H1 (cell line): Measurements from ENCODE around the gene PFN4. TPM values are rescaled to one million over a fixed set of nuclear protein-coding genes. Genes with fewer than 3 reads are reported as not detected.
"Not testable (repeated sequence)": the region's sequence is repeated elsewhere in the genome, so short reads cannot be mapped to it uniquely, and the experiment has no call there.

ENCODE experiments used
- CTCF ChIA-PET: fragments of 300-600 bp; sonication (Branson Sonifier 250); formaldehyde crosslinking; loops from one replicate; lab custom pipeline; 2021; ENCODE audit not compliant: partially characterized antibody; lab: Charles Lee
- POLR2A ChIA-PET: fragments of 300-600 bp; sonication (Branson Sonifier 250); formaldehyde crosslinking; loops from one replicate; lab custom pipeline; 2021; ENCODE audit warnings: inconsistent platforms; ENCODE audit not compliant: partially characterized antibody; lab: Charles Lee
- DNase-seq, 2 experiments: peaks; one replicate each; pipeline versions ENCODE4 v3.0.0 to v3.0.0-alpha.2; 2010 to 2022; ENCODE audit warnings: low spot score in 2 of 2, low read depth in 1 of 2, mixed read lengths in 1 of 2
- FAIRE-seq: peaks from 2 replicates; lab custom pipeline; 2011; peaks lifted over from hg19 to GRCh38; lab: Jason Lieb, UNC
- H2AFZ ChIP-seq: 2 replicates; pipeline ENCODE4 v1.8.1; 2012; ENCODE audit warnings: low read length, inconsistent platforms
- H2AK5ac ChIP-seq: 2 replicates; pipeline ENCODE4 v1.6.1; 2013; ENCODE audit warnings: low read depth, low read length
- H2BK120ac ChIP-seq: replicated peaks from 2 replicates; pipeline ENCODE3; 2013; ENCODE audit warnings: low read depth, low read length, inconsistent platforms
- H2BK12ac ChIP-seq: 2 replicates; pipeline ENCODE4 v1.6.1; 2013; ENCODE audit warnings: low read depth, low read length
- H2BK15ac ChIP-seq: 2 replicates; pipeline ENCODE4 v1.6.1; 2013; ENCODE audit warnings: low read length
- H2BK20ac ChIP-seq: 2 replicates; pipeline ENCODE4 v1.6.1; 2013; ENCODE audit warnings: low read length
- H2BK5ac ChIP-seq: 2 replicates; pipeline ENCODE4 v1.6.1; 2013; ENCODE audit warnings: low read depth, low read length
- H3K14ac ChIP-seq: 2 replicates; pipeline ENCODE4 v1.6.1; 2013; ENCODE audit warnings: inconsistent platforms; ENCODE audit not compliant: insufficient read length
- H3K18ac ChIP-seq: 2 replicates; pipeline ENCODE4 v1.6.1; 2013; ENCODE audit warnings: low read length; ENCODE audit errors: extremely low read depth
- H3K23ac ChIP-seq: 2 replicates; pipeline ENCODE4 v1.6.1; 2013; ENCODE audit warnings: inconsistent platforms; ENCODE audit not compliant: insufficient read length
- H3K23me2 ChIP-seq: 2 replicates; pipeline ENCODE4 v1.6.1; 2013; ENCODE audit warnings: low read depth, low read length
- H3K27ac ChIP-seq: 2 replicates; pipeline ENCODE4 v1.6.1; 2011; ENCODE audit warnings: low read depth, low read length, inconsistent platforms
- H3K27me3 ChIP-seq, 4 experiments: replicated peaks in 1 of 4; 1 replicate in 1 of 4; 2 replicates in 3 of 4; pipeline versions ENCODE4 v1.6.1 to v1.8.1; 2011 to 2013; ENCODE audit warnings: low read length in 3 of 4, mild to moderate bottlenecking in 3 of 4, inconsistent platforms in 2 of 4, mixed read lengths in 2 of 4, moderate library complexity in 1 of 4; ENCODE audit not compliant: control insufficient read depth in 3 of 4, insufficient read depth in 3 of 4; ENCODE audit errors: extremely low read depth in 1 of 4
- H3K36me3 ChIP-seq, 4 experiments: 2 replicates each; pipeline versions ENCODE4 v1.6.1 to v1.8.1; 2011 to 2013; ENCODE audit warnings: mild to moderate bottlenecking in 4 of 4, low read length in 3 of 4, moderate library complexity in 2 of 4, control low read depth in 1 of 4, inconsistent platforms in 1 of 4; ENCODE audit not compliant: insufficient read depth in 4 of 4, control insufficient read depth in 2 of 4
- H3K4ac ChIP-seq: replicated peaks from 2 replicates; pipeline ENCODE3; 2013; ENCODE audit warnings: low read length, low read depth, mixed read lengths, inconsistent platforms; ENCODE audit not compliant: insufficient read length
- H3K4me1 ChIP-seq, 4 experiments: replicated peaks in 1 of 4; 1 replicate in 1 of 4; 2 replicates in 3 of 4; pipeline versions ENCODE4 v1.6.1 to v1.8.1; 2011 to 2013; ENCODE audit warnings: low read length in 3 of 4, inconsistent platforms in 2 of 4, mixed read lengths in 1 of 4; ENCODE audit not compliant: insufficient read depth in 4 of 4, control insufficient read depth in 3 of 4
- H3K4me2 ChIP-seq, 2 experiments: 2 replicates each; pipeline versions ENCODE4 v1.6.1 to v1.8.1; 2011 to 2013; ENCODE audit warnings: low read depth in 2 of 2, low read length in 2 of 2, control low read depth in 1 of 2, inconsistent platforms in 1 of 2, mild to moderate bottlenecking in 1 of 2; ENCODE audit not compliant: insufficient read depth in 1 of 2
- H3K4me3 ChIP-seq, 4 experiments: fragments of 200-600, 300-600 bp in 1 of 4; sonication (generic), shearing (Covaris generic), sonication (Bioruptor Twin) in 1 of 4; 2 replicates each; pipeline versions ENCODE4 v1.5.1 to v1.8.1; 2011 to 2016; ENCODE audit warnings: low read length in 4 of 4, low read depth in 3 of 4, control low read depth in 2 of 4, inconsistent platforms in 2 of 4, mild to moderate bottlenecking in 2 of 4, mixed read lengths in 1 of 4, moderate library complexity in 1 of 4; ENCODE audit not compliant: insufficient read depth in 2 of 4; ENCODE audit errors: extremely low read depth in 1 of 4
- H3K56ac ChIP-seq: replicated peaks from 2 replicates; pipeline ENCODE3; 2013; ENCODE audit warnings: low read depth, mild to moderate bottlenecking, mixed read lengths, low read length, inconsistent platforms; ENCODE audit not compliant: insufficient read length
- H3K79me1 ChIP-seq: 2 replicates; pipeline ENCODE4 v1.6.1; 2013; ENCODE audit warnings: low read depth, low read length, control low read depth
- H3K79me2 ChIP-seq, 2 experiments: 2 replicates each; pipeline versions ENCODE4 v1.6.1 to v1.8.1; 2012 to 2013; ENCODE audit warnings: low read length in 2 of 2, mild to moderate bottlenecking in 2 of 2, inconsistent platforms in 1 of 2; ENCODE audit not compliant: insufficient read depth in 2 of 2, control insufficient read depth in 1 of 2
- H3K9ac ChIP-seq, 4 experiments: replicated peaks in 1 of 4; 1 replicate in 1 of 4; 2 replicates in 3 of 4; pipeline versions ENCODE4 v1.6.1 to v1.8.1; 2011 to 2013; ENCODE audit warnings: low read depth in 3 of 4, low read length in 3 of 4, control low read depth in 2 of 4, mild to moderate bottlenecking in 2 of 4, moderate library complexity in 2 of 4, inconsistent platforms in 1 of 4; ENCODE audit errors: extremely low read depth in 1 of 4
- H3K9me3 ChIP-seq, 2 experiments: 2 replicates each; pipeline versions ENCODE4 v1.6.1 to v1.8.1; 2012 to 2013; ENCODE audit warnings: mild to moderate bottlenecking in 2 of 2, moderate library complexity in 2 of 2, control low read depth in 1 of 2, inconsistent platforms in 1 of 2, low read depth in 1 of 2, low read length in 1 of 2, mixed read lengths in 1 of 2; ENCODE audit not compliant: insufficient read depth in 2 of 2
- H4K20me1 ChIP-seq, 2 experiments: replicated peaks in 1 of 2; 2 replicates each; pipeline versions ENCODE3 to v1.8.1; 2011 to 2013; ENCODE audit warnings: inconsistent platforms in 2 of 2, low read length in 2 of 2, mild to moderate bottlenecking in 1 of 2; ENCODE audit not compliant: insufficient read depth in 2 of 2, control insufficient read depth in 1 of 2
- H4K5ac ChIP-seq: 2 replicates; pipeline ENCODE4 v1.6.1; 2013; ENCODE audit warnings: low read length, low read depth, mixed read lengths, inconsistent platforms; ENCODE audit not compliant: insufficient read length
- H4K8ac ChIP-seq: 2 replicates; pipeline ENCODE4 v1.8.0; 2013; ENCODE audit warnings: mild to moderate bottlenecking, moderate library complexity, low read length, inconsistent platforms; ENCODE audit not compliant: insufficient read depth; ENCODE audit errors: extremely low read depth
- H4K91ac ChIP-seq: replicated peaks from 2 replicates; pipeline ENCODE3; 2013; ENCODE audit warnings: low read length, mixed read lengths, inconsistent platforms; ENCODE audit not compliant: insufficient read length
- whole genome bisulfite sequencing, 2 experiments: shearing (Covaris generic) in 1 of 2; methylation state at CpG; one replicate each; pipeline versions ENCODE4 v1.1.6 to v1.1.7; 2013 to 2015; ENCODE audit warnings: low lambda C conversion rate in 2 of 2, mixed read lengths in 2 of 2, inconsistent platforms in 1 of 2, low coverage in 1 of 2, missing lambda C conversion rate in 1 of 2; ENCODE audit not compliant: insufficient replicate concordance in 2 of 2, insufficient coverage in 1 of 2, insufficient read length in 1 of 2; ENCODE audit errors: extremely low coverage in 1 of 2, missing lambda C conversion rate in 1 of 2; 5-methylcytosine and 5-hydroxymethylcytosine counted together
- polyA plus RNA-seq, 7 experiments: library from polyadenylated mRNA; depleted of rRNA in 3 of 7; stranded (reverse) in 5 of 7; unstranded in 2 of 7; fragments of >200 nt in 5 of 7; fragments of 200-250 nt in 2 of 7; gene quantifications; 1 replicate in 5 of 7; 2 replicates in 1 of 7; 4 replicates in 1 of 7; pipeline versions ENCODE4 v1.2.1 to v1.2.3, GENCODE V29; 2011 to 2013; ENCODE audit warnings: missing spikeins in 2 of 7, mixed read lengths in 2 of 7
- total RNA-seq: library from RNA; stranded (reverse); fragmentation: NEBNext Ultra II Directional; extraction: Animal tissue kit (Norgen Biotek cat#: 25700); gene quantifications from 2 replicates; pipeline ENCODE4 v1.2.1, GENCODE V29; 2021

Gene PFN4
- total and polyA plus RNA-seq, 2 of the 8 experiments (the other 6 are each of a cell fraction or from before 2014, with no cell fraction given) = not detected

DNA sequence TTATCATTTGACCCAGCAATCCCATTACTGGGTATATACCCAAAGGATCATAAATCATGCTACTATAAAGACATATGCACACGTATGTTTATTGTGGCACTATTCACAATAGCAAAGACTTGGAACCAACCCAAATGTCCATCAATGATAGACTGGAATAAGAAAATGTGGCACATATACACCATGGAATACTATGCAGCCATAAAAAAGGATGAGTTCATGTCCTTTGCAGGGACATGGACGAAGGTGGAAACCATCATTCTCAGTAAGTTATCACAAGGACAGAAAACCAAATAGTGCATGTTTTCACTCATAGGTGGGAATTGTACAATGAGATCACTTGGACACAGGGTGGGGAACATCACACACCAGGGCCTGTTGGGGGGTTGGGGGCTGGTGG, 22.4 kb downstream of the PFN4 start:
- H4K8ac ChIP-seq, H3K4me1 ChIP-seq, CTCF ChIA-PET, H3K4me2 ChIP-seq, H3K79me2 ChIP-seq, H3K4ac ChIP-seq, H3K4me3 ChIP-seq, H3K14ac ChIP-seq, H2BK5ac ChIP-seq, H3K9ac ChIP-seq, DNase-seq, H2BK12ac ChIP-seq, H3K18ac ChIP-seq, FAIRE-seq, H4K20me1 ChIP-seq, H2AK5ac ChIP-seq, H2BK15ac ChIP-seq, H3K27ac ChIP-seq, H2BK20ac ChIP-seq, H3K27me3 ChIP-seq, H2BK120ac ChIP-seq, H3K36me3 ChIP-seq, H3K79me1 ChIP-seq, H3K23me2 ChIP-seq, H2AFZ ChIP-seq, H3K9me3 ChIP-seq, H3K23ac ChIP-seq, H4K91ac ChIP-seq, POLR2A ChIA-PET, H4K5ac ChIP-seq, H3K56ac ChIP-seq: not testable (repeated sequence)
- 89% methylated on average over 2 of the region's 2 CpGs; no CpG with 5 or more reads in 1 of the 2 experiments for WGBS, 2 experiments
